OCI-LY1 (cell line): ENCODE data around the gene KLKB1.
"Not testable (repeated sequence)": the region's sequence is repeated elsewhere in the genome, so short reads cannot be mapped to it uniquely, and the experiment has no call there.

ENCODE experiments used
- H2AFZ ChIP-seq: fragments of 200-600 bp; sonication (generic), shearing (Covaris generic); 2 replicates; pipeline ENCODE4 v1.6.0; 2014; ENCODE audit warnings: antibody characterized with exemption, mild to moderate bottlenecking, low read length
- H3F3A ChIP-seq: fragments of 200-600 bp; sonication (generic), shearing (Covaris generic); 2 replicates; pipeline ENCODE4 v1.6.0; 2014; ENCODE audit warnings: mild to moderate bottlenecking, antibody characterized with exemption, low read length, moderate library complexity; ENCODE audit not compliant: insufficient read depth
- H3K27ac ChIP-seq: fragments of 200-600 bp; sonication (generic); 2 replicates; pipeline ENCODE4 v1.5.1; 2014; ENCODE audit warnings: low read length, mixed run types, mild to moderate bottlenecking, low read depth; ENCODE audit not compliant: poor library complexity, severe bottlenecking
- H3K27me3 ChIP-seq: fragments of 200-600 bp; sonication (generic); 2 replicates; pipeline ENCODE4 v1.6.0; 2014; ENCODE audit warnings: antibody characterized with exemption, mild to moderate bottlenecking, low read length, moderate library complexity; ENCODE audit not compliant: insufficient read depth
- H3K36me3 ChIP-seq: fragments of 200-600 bp; sonication (generic); 2 replicates; pipeline ENCODE4 v1.6.1; 2014; ENCODE audit warnings: mild to moderate bottlenecking, antibody characterized with exemption, low read length, moderate library complexity, mixed read lengths; ENCODE audit not compliant: insufficient read depth
- H3K4me1 ChIP-seq: fragments of 200-600 bp; sonication (generic); 2 replicates; pipeline ENCODE4 v1.5.1; 2014; ENCODE audit warnings: mild to moderate bottlenecking, low read length, moderate library complexity; ENCODE audit not compliant: insufficient read depth, severe bottlenecking
- H3K4me2 ChIP-seq: fragments of 200-600 bp; sonication (generic), shearing (Covaris generic); 2 replicates; pipeline ENCODE4 v1.6.1; 2014; ENCODE audit warnings: low read length
- H3K4me3 ChIP-seq: fragments of 200-600 bp; sonication (generic); 2 replicates; pipeline ENCODE4 v1.5.1; 2014; ENCODE audit warnings: low read length, low read depth, mild to moderate bottlenecking, mixed read lengths; ENCODE audit not compliant: poor library complexity, severe bottlenecking
- H3K79me2 ChIP-seq: fragments of 200-600 bp; shearing (Covaris generic); 2 replicates; pipeline ENCODE4 v1.6.1; 2016; ENCODE audit warnings: mixed run types, low read length, mixed read lengths; ENCODE audit not compliant: insufficient read depth
- H3K9ac ChIP-seq: fragments of 200-600 bp; sonication (generic), shearing (Covaris generic); 2 replicates; pipeline ENCODE4 v1.6.1; 2014; ENCODE audit warnings: mild to moderate bottlenecking, low read length, mixed read lengths
- H3K9me2 ChIP-seq: fragments of 200-600 bp; sonication (generic), shearing (Covaris generic); 2 replicates; pipeline ENCODE4 v1.6.1; 2014; ENCODE audit warnings: low read depth, mild to moderate bottlenecking, low read length, mixed read lengths
- H3K9me3 ChIP-seq: fragments of 200-600 bp; shearing (Covaris generic); 2 replicates; pipeline ENCODE4 v1.6.1; 2014; ENCODE audit warnings: low read length, mixed read lengths
- H4K20me1 ChIP-seq: fragments of 200-600 bp; sonication (generic), shearing (Covaris generic); 2 replicates; pipeline ENCODE4 v1.6.0; 2016; ENCODE audit warnings: mild to moderate bottlenecking, low read length; ENCODE audit not compliant: insufficient read depth
- CTCF ChIP-seq: fragments of 200-600 bp; sonication (generic), shearing (Covaris generic); IDR thresholded peaks from 2 replicates; pipeline ENCODE4 v1.5.1; 2017; ENCODE audit warnings: mild to moderate bottlenecking, antibody characterized with exemption, low read length, moderate library complexity, mixed read lengths
- EZH2 ChIP-seq: fragments of 200-600 bp; sonication (generic), shearing (Covaris generic); IDR thresholded peaks from 2 replicates; pipeline ENCODE4 v1.8.0; 2017; ENCODE audit warnings: borderline replicate concordance, mixed run types, mild to moderate bottlenecking, antibody characterized with exemption, low read length, moderate library complexity, mixed read lengths

The KLKB1 gene

GRCh38 chr4:186240452-186240847 is 13.1 kb downstream of the KLKB1 start:
- Histone ChIP-seq H3K79me2 (no peaks in the 10 kb centered on the region), H3K27me3 (no peaks in the 10 kb centered on the region; the same call in 1 of the 2 replicates), H3K9me2 (no peaks in the 10 kb centered on the region), H3K4me2 (no peak overlapping the region), H3F3A (no peaks in the 10 kb centered on the region), H3K27ac (no peak overlapping the region), H3K4me3 (no peak overlapping the region), H4K20me1 (no peaks in the 10 kb centered on the region), H3K4me1 (no peaks in the 10 kb centered on the region), H3K9ac (no peak overlapping the region), H3K9me3 (no peaks in the 10 kb centered on the region), H2AFZ (no peak overlapping the region), H3K36me3 (no peaks in the 10 kb centered on the region)
- TF ChIP-seq EZH2 (no peak), CTCF (no peak)

GRCh38 chr4:186240848-186241491 is 13.7 kb downstream of the KLKB1 start:
- Histone ChIP-seq H3K36me3 (no peaks in the 10 kb centered on the region), H3K27ac (no peak overlapping the region), H3K4me3 (no peak overlapping the region), H3K27me3 (no peaks in the 10 kb centered on the region; the same call in 1 of the 2 replicates), H3K9me2 (no peaks in the 10 kb centered on the region), H4K20me1 (no peaks in the 10 kb centered on the region), H3K9me3 (no peaks in the 10 kb centered on the region), H3K4me1 (no peaks in the 10 kb centered on the region), H3K4me2 (no peak overlapping the region), H2AFZ (no peak overlapping the region), H3K79me2 (no peaks in the 10 kb centered on the region), H3F3A (no peaks in the 10 kb centered on the region), H3K9ac (no peak overlapping the region)
- TF ChIP-seq EZH2: no peak
- TF ChIP-seq CTCF: no peak

- no peaks in the 10 kb centered on the region; the same call in 1 of the 2 replicates for H3K27me3 ChIP-seq
- no peak overlapping the region for H3K4me2 ChIP-seq
- H3K9me2 ChIP-seq: no peaks in the 10 kb centered on the region
- H3K4me1 ChIP-seq: no peaks in the 10 kb centered on the region
- no peak overlapping the region for H3K4me3 ChIP-seq
- H3K27ac ChIP-seq: no peak overlapping the region
- H4K20me1 ChIP-seq: no peaks in the 10 kb centered on the region
- TF ChIP-seq EZH2 (no peak), CTCF (no peak)
- no peaks in the 10 kb centered on the region for H3F3A ChIP-seq
- no peak overlapping the region for H2AFZ ChIP-seq
- no peak overlapping the region for H3K9ac ChIP-seq
- no peaks in the 10 kb centered on the region for H3K79me2 ChIP-seq
- no peaks in the 10 kb centered on the region for H3K9me3 ChIP-seq
- no peaks in the 10 kb centered on the region for H3K36me3 ChIP-seq
Observed at GRCh38 chr4:186241616-186242015, 14.3 kb downstream of the KLKB1 start.

GRCh38 chr4:186242031-186242430 is 14.7 kb downstream of the KLKB1 start:
- H3K9me3 ChIP-seq, H3K4me2 ChIP-seq, H3K79me2 ChIP-seq, H3K9me2 ChIP-seq, H3K27me3 ChIP-seq, H2AFZ ChIP-seq, H3K36me3 ChIP-seq, H3K9ac ChIP-seq, H3F3A ChIP-seq, H4K20me1 ChIP-seq, H3K27ac ChIP-seq, H3K4me3 ChIP-seq, H3K4me1 ChIP-seq: not testable (repeated sequence)
